Hematopoietic multipotent progenitor cell (in vitro differentiated cells): ENCODE results near the gene FRAS1. TPM values are rescaled to one million over a fixed set of nuclear protein-coding genes. Genes with fewer than 3 reads are reported as not detected.
"Not testable (repeated sequence)": the region's sequence is repeated elsewhere in the genome, so short reads cannot be mapped to it uniquely, and the experiment has no call there.

Experiments used
- DNase-seq, 3 donors: peaks; one replicate each; pipeline ENCODE4 v3.0.0-alpha.2; 2011 to 2015; ENCODE audit warnings: low read depth in 2 of 3, low spot score in 2 of 3
- total RNA-seq: library from RNA; depleted of rRNA; stranded (reverse); fragments of >200 nt; gene quantifications from one replicate; pipeline ENCODE4 v1.2.3, GENCODE V29; 2012

The FRAS1 gene
- total RNA-seq, 1 donor = under 0.01 TPM

GRCh38 chr4:78478523-78478922, 421.4 kb downstream of the FRAS1 start:
- no peak for DNase-seq

GRCh38 chr4:78480286-78480685, 423.2 kb downstream of the FRAS1 start:
- DNase-seq = no peak

GRCh38 chr4:78481180-78481579, 424.1 kb downstream of the FRAS1 start:
- no peak for DNase-seq

GRCh38 chr4:78482281-78482680, 425.2 kb downstream of the FRAS1 start:
- DNase-seq = no peak

- DNase-seq = no peak
Measured at GRCh38 chr4:78483811-78484210, 426.7 kb downstream of the FRAS1 start.

GRCh38 chr4:78484574-78484973, 427.5 kb downstream of the FRAS1 start:
- peak in 2 of 3 donors; percentile 8 to 43 for DNase-seq

GRCh38 chr4:78493731-78494130, 436.6 kb downstream of the FRAS1 start:
- no peak for DNase-seq

GRCh38 chr4:78496021-78496643, 439.0 kb downstream of the FRAS1 start:
- no peak for DNase-seq

- not testable (repeated sequence) for DNase-seq
Measured at GRCh38 chr4:78506260-78506659, 449.1 kb downstream of the FRAS1 start.

- no peak for DNase-seq
Measured at GRCh38 chr4:78509043-78509442, 451.9 kb downstream of the FRAS1 start.

- DNase-seq = no peak
Measured at GRCh38 chr4:78510108-78510507, 453.0 kb downstream of the FRAS1 start.

- DNase-seq = no peak
Measured at GRCh38 chr4:78510681-78511080, 453.6 kb downstream of the FRAS1 start.

- no peak for DNase-seq
Measured at GRCh38 chr4:78512357-78512920, 455.3 kb downstream of the FRAS1 start.

- no peak for DNase-seq
Measured at GRCh38 chr4:78513411-78513975, 456.4 kb downstream of the FRAS1 start.

- DNase-seq = peak in 2 of 3 donors; percentile 18 to 55
Measured at GRCh38 chr4:78517050-78517652, 460.0 kb downstream of the FRAS1 start.

- DNase-seq = no peak
Measured at GRCh38 chr4:78518561-78518960, 461.4 kb downstream of the FRAS1 start.

- DNase-seq = no peak
Measured at GRCh38 chr4:78519962-78520361, 462.8 kb downstream of the FRAS1 start.

GRCh38 chr4:78520808-78521226, 463.7 kb downstream of the FRAS1 start:
- DNase-seq = peak in 1 of 3 donors; percentile 21

GRCh38 chr4:78524009-78524408, 466.9 kb downstream of the FRAS1 start:
- no peak for DNase-seq

- no peak for DNase-seq
Measured at GRCh38 chr4:78525559-78525958, 468.4 kb downstream of the FRAS1 start.

- DNase-seq = no peak
Measured at GRCh38 chr4:78527103-78527502, 470.0 kb downstream of the FRAS1 start.

- no peak for DNase-seq
Measured at GRCh38 chr4:78527555-78527954, 470.4 kb downstream of the FRAS1 start.
